GM19397 (cell line): ENCODE measurements around the gene CELSR1.
"Not testable (repeated sequence)": the region's sequence is repeated elsewhere in the genome, so short reads cannot be mapped to it uniquely, and the experiment has no call there.

Experiments used
- ATAC-seq: cut with Tn5 transposase; IDR thresholded peaks from one replicate; pipeline ENCODE4 v1.9.1; 2021; ENCODE audit warnings: mild to moderate bottlenecking, moderate library complexity; ENCODE audit not compliant: unreplicated experiment

The CELSR1 gene

GRCh38 chr22:46401370-46401769 lies 136.1 kb downstream of the CELSR1 start:
- no peak for ATAC-seq

- no peak for ATAC-seq
These were observed 138.0 kb downstream of the CELSR1 start for GRCh38 chr22:46399251-46400024.

- ATAC-seq: no peak
These were observed 139.5 kb downstream of the CELSR1 start for GRCh38 chr22:46397951-46398350.

GRCh38 chr22:46397514-46397913 lies 139.9 kb downstream of the CELSR1 start:
- no peak for ATAC-seq

GRCh38 chr22:46397049-46397448 lies 140.4 kb downstream of the CELSR1 start:
- ATAC-seq: not testable (repeated sequence)

- ATAC-seq: no peak
These were observed 142.3 kb downstream of the CELSR1 start for GRCh38 chr22:46395145-46395544.

GRCh38 chr22:46394622-46395021 lies 142.8 kb downstream of the CELSR1 start:
- no peak for ATAC-seq

- no peak for ATAC-seq
These were observed 143.5 kb downstream of the CELSR1 start for GRCh38 chr22:46393873-46394272.

- no peak for ATAC-seq
These were observed 145.1 kb downstream of the CELSR1 start for GRCh38 chr22:46392137-46392844.

GRCh38 chr22:46391486-46392136 lies 145.8 kb downstream of the CELSR1 start:
- no peak for ATAC-seq

- ATAC-seq: no peak
These were observed 146.6 kb downstream of the CELSR1 start for GRCh38 chr22:46390652-46391301.

- no peak for ATAC-seq
These were observed 147.2 kb downstream of the CELSR1 start for GRCh38 chr22:46390105-46390651.

GRCh38 chr22:46389081-46389480 lies 148.3 kb downstream of the CELSR1 start:
- ATAC-seq: no peak

GRCh38 chr22:46388647-46389046 lies 148.8 kb downstream of the CELSR1 start:
- ATAC-seq: no peak

GRCh38 chr22:46387748-46388147 lies 149.7 kb downstream of the CELSR1 start:
- ATAC-seq: no peak

GRCh38 chr22:46386312-46386711 lies 151.1 kb downstream of the CELSR1 start:
- no peak for ATAC-seq

- ATAC-seq: no peak
These were observed 154.9 kb downstream of the CELSR1 start for GRCh38 chr22:46382524-46382923.

- ATAC-seq: no peak
These were observed 155.7 kb downstream of the CELSR1 start for GRCh38 chr22:46381731-46382130.

GRCh38 chr22:46381142-46381541 lies 156.3 kb downstream of the CELSR1 start:
- no peak for ATAC-seq

GRCh38 chr22:46380581-46380980 lies 156.8 kb downstream of the CELSR1 start:
- ATAC-seq: no peak

- ATAC-seq: no peak
These were observed 157.4 kb downstream of the CELSR1 start for GRCh38 chr22:46380069-46380468.
